Transverse colon (tissue), 4 donors: ENCODE measurements around the gene STEAP3. TPM values are rescaled to one million over a fixed set of nuclear protein-coding genes. Genes with fewer than 3 reads are reported as not detected.

Source experiments
- DNase-seq: peaks from one replicate; pipeline ENCODE4 v3.0.0-alpha.2; 2019
- H3K27ac ChIP-seq, 4 donors: fragments of 200-600 bp; sonication (generic); 2 replicates each; pipeline ENCODE4 v1.5.1; 2016 to 2018; ENCODE audit warnings: inconsistent platforms in 4 of 4
- H3K27me3 ChIP-seq: fragments of 200-600 bp; sonication (generic); 2 replicates; pipeline ENCODE4 v1.5.1; 2017; ENCODE audit warnings: inconsistent platforms
- H3K36me3 ChIP-seq, 4 donors: fragments of 200-600 bp; sonication (generic); 2 replicates each; pipeline ENCODE4 v1.5.1; 2017 to 2019; ENCODE audit warnings: inconsistent platforms in 4 of 4
- H3K4me1 ChIP-seq, 4 donors: fragments of 200-600 bp; sonication (generic); 2 replicates each; pipeline ENCODE4 v1.5.1; 2017 to 2020; ENCODE audit warnings: inconsistent platforms in 4 of 4
- H3K4me3 ChIP-seq, 4 donors: fragments of 200-600 bp; sonication (generic); 1 replicate in 1 of 4; 2 replicates in 3 of 4; pipeline versions ENCODE4 v1.5.1 to v1.6.1; 2017 to 2019; ENCODE audit warnings: inconsistent platforms in 4 of 4
- H3K9me3 ChIP-seq, 2 donors: fragments of 200-600 bp; sonication (generic); 2 replicates each; pipeline ENCODE4 v1.5.1; 2017 to 2019; ENCODE audit warnings: inconsistent platforms in 2 of 2
- CTCF ChIP-seq, 5 experiments: fragments of 200-600 bp in 3 of 5; fragments of 450-650 bp in 2 of 5; sonication (generic) in 3 of 5; IDR thresholded peaks; 1 replicate in 2 of 5; 2 replicates in 3 of 5; pipeline ENCODE4 v1.5.1; 2016 to 2017; ENCODE audit warnings: antibody characterized with exemption in 5 of 5, inconsistent platforms in 3 of 5, mild to moderate bottlenecking in 2 of 5, moderate library complexity in 1 of 5
- EP300 ChIP-seq: sonication (generic); formaldehyde crosslinking; IDR thresholded peaks from one replicate; pipeline ENCODE4 v1.6.1; 2017; ENCODE audit warnings: antibody characterized with exemption, low read depth
- POLR2A ChIP-seq: fragments of 450-650 bp; IDR thresholded peaks from one replicate; pipeline ENCODE4 v1.6.1; 2016; ENCODE audit warnings: antibody characterized with exemption, mild to moderate bottlenecking, moderate library complexity
- POLR2AphosphoS5 ChIP-seq, 3 donors: sonication (generic); formaldehyde crosslinking; IDR thresholded peaks; one replicate each; pipeline ENCODE4 v1.6.1; 2016; ENCODE audit warnings: antibody characterized with exemption in 3 of 3
- WGBS, 2 donors: methylation state at CpG; one replicate each; pipeline ENCODE4 v1.1.5; 2018; ENCODE audit warnings: low coverage in 1 of 2; 5-methylcytosine and 5-hydroxymethylcytosine counted together
- in situ Hi-C, 4 donors: fragments of 200-750 bp; cut with MboI; loops; one replicate each; pipeline versions ENCODE4 v1.15.0 to v1.15.1; 2017; ENCODE audit warnings: low sequenced_read_pairs in 3 of 4, low pct_ligation_motif_present in 1 of 4, low pct_unique_long_range_greater_than_20kb in 1 of 4
- intact Hi-C: fragments of 100-400 bp; cut with DNase I; formaldehyde crosslinking; loops from one replicate; pipeline ENCODE4 v1.15.1; 2023; ENCODE audit warnings: low total_unique reads
- total RNA-seq, 4 donors: library from RNA; depleted of rRNA; stranded (reverse); fragments of >200 nt; gene quantifications; one replicate each; pipeline ENCODE4 v1.1.0, GENCODE V29; 2016

Gene STEAP3
- total RNA-seq, 4 donors from 2014 or later: 23.3 to 54.3 (median 37.6) TPM

- TF ChIP-seq POLR2A (no peak), EP300 (no peak), CTCF (IDR thresholded peaks at IDR 0.05) (no peak), POLR2AphosphoS5 (IDR thresholded peaks at IDR 0.05) (no peak)
- no peaks in the 10 kb centered on the region for H3K36me3 ChIP-seq
- WGBS, 2 donors: 95 to 100% methylated on average over 1 to 5 of the region's 5 CpGs
- intact Hi-C loops: no loop called here
- H3K4me3 ChIP-seq: no peak overlapping the region
- DNase-seq: no peak
- H3K27me3 ChIP-seq: no peaks in the 10 kb centered on the region
- H3K9me3 ChIP-seq: no peaks in the 10 kb centered on the region
- in situ Hi-C loops: no loop called here
- no peak overlapping the region for H3K27ac ChIP-seq
- no peaks in the 10 kb centered on the region for H3K4me1 ChIP-seq
These were observed 25.1 kb downstream of the STEAP3 start for GRCh38 chr2:119248751-119249150.

- Histone ChIP-seq H3K4me3 (no peak overlapping the region), H3K27me3 (no peaks in the 10 kb centered on the region), H3K27ac (no peak overlapping the region), H3K36me3 (no peaks in the 10 kb centered on the region), H3K4me1 (no peaks in the 10 kb centered on the region), H3K9me3 (no peaks in the 10 kb centered on the region)
- TF ChIP-seq POLR2A (no peak), EP300 (no peak), POLR2AphosphoS5 (IDR thresholded peaks at IDR 0.05) (no peak), CTCF (IDR thresholded peaks at IDR 0.05) (no peak)
- no peak for DNase-seq
- intact Hi-C loops (no loop called here), in situ Hi-C loops (no loop called here)
- WGBS, 2 donors: 90% methylated on average over 3 of the region's 3 CpGs; no CpG with 5 or more reads in 1 of the 2 donors
These were observed 25.7 kb downstream of the STEAP3 start for GRCh38 chr2:119249311-119249710.

- 81 to 87% methylated on average over 5 to 12 of the region's 12 CpGs for WGBS, 2 donors
- intact Hi-C loops: no loop called here
- Histone ChIP-seq H3K36me3 (no peaks in the 10 kb centered on the region), H3K4me1 (no peaks in the 10 kb centered on the region), H3K27ac (no peak overlapping the region), H3K27me3 (no peaks in the 10 kb centered on the region), H3K9me3 (no peaks in the 10 kb centered on the region), H3K4me3 (no peak overlapping the region)
- no peak for DNase-seq
- in situ Hi-C loops: no loop called here
- TF ChIP-seq CTCF (IDR thresholded peaks at IDR 0.05) (no peak), EP300 (no peak), POLR2A (no peak), POLR2AphosphoS5 (IDR thresholded peaks at IDR 0.05) (no peak)
These were observed 26.5 kb downstream of the STEAP3 start for GRCh38 chr2:119249855-119250717.

- TF ChIP-seq POLR2AphosphoS5 (IDR thresholded peaks at IDR 0.05): no peak
- TF ChIP-seq POLR2A: no peak
- TF ChIP-seq EP300: no peak
- no peak for TF ChIP-seq CTCF (IDR thresholded peaks at IDR 0.05)
- WGBS, 2 donors: 88 to 100% methylated on average over 1 to 10 of the region's 10 CpGs
- H3K4me1 ChIP-seq: no peaks in the 10 kb centered on the region
- no peaks in the 10 kb centered on the region for H3K9me3 ChIP-seq
- no peak for DNase-seq
- no peak overlapping the region for H3K27ac ChIP-seq
- H3K36me3 ChIP-seq: no peaks in the 10 kb centered on the region
- in situ Hi-C loops: no loop called here
- intact Hi-C loops: no loop called here
- no peaks in the 10 kb centered on the region for H3K27me3 ChIP-seq
- no peak overlapping the region for H3K4me3 ChIP-seq
These were observed 27.2 kb downstream of the STEAP3 start for GRCh38 chr2:119250718-119251290.
